Keratinocyte (primary cell): ENCODE results near the gene SND1.

Source experiments
- EZH2 ChIP-seq: IDR thresholded peaks from one replicate; pipeline ENCODE4 v1.6.1; 2012; ENCODE audit warnings: inconsistent platforms, mild to moderate bottlenecking, low read length, moderate library complexity
- TF ChIP-seq, protein P1 (sequence below), 3 experiments: IDR thresholded peaks in 1 of 3; conservative IDR thresholded peaks in 1 of 3; optimal IDR thresholded peaks in 1 of 3; 2 replicates in 2 of 3; 3 replicates in 1 of 3; pipeline versions ENCODE3 to v1.5.1; 2011; ENCODE audit warnings: low read length in 3 of 3, mild to moderate bottlenecking in 3 of 3, moderate library complexity in 2 of 3, control low read depth in 1 of 3, inconsistent platforms in 1 of 3; ENCODE audit not compliant: insufficient read depth in 2 of 3; ENCODE audit errors: extremely low read depth in 1 of 3

- TF ChIP-seq, protein P1, sequence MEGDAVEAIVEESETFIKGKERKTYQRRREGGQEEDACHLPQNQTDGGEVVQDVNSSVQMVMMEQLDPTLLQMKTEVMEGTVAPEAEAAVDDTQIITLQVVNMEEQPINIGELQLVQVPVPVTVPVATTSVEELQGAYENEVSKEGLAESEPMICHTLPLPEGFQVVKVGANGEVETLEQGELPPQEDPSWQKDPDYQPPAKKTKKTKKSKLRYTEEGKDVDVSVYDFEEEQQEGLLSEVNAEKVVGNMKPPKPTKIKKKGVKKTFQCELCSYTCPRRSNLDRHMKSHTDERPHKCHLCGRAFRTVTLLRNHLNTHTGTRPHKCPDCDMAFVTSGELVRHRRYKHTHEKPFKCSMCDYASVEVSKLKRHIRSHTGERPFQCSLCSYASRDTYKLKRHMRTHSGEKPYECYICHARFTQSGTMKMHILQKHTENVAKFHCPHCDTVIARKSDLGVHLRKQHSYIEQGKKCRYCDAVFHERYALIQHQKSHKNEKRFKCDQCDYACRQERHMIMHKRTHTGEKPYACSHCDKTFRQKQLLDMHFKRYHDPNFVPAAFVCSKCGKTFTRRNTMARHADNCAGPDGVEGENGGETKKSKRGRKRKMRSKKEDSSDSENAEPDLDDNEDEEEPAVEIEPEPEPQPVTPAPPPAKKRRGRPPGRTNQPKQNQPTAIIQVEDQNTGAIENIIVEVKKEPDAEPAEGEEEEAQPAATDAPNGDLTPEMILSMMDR (optimal IDR thresholded peaks at IDR 0.05 in 1 of 3, IDR thresholded peaks at IDR 0.05 in 1 of 3, conservative IDR thresholded peaks at IDR 0.05 in 1 of 3; ENCODE audit: extremely low read depth in 1 of 3, insufficient read depth in 2 of 3, low read length in 3 of 3): no peak
- TF ChIP-seq EZH2: no peak
Measured at GRCh38 chr7:127741764-127742375, 89.9 kb downstream of the SND1 start.
